ENCODE data around the gene SETDB2.
A peak's percentile ranks its signal among the peaks of the same experiment; 100 is the strongest.

The SETDB2 gene

DNA sequence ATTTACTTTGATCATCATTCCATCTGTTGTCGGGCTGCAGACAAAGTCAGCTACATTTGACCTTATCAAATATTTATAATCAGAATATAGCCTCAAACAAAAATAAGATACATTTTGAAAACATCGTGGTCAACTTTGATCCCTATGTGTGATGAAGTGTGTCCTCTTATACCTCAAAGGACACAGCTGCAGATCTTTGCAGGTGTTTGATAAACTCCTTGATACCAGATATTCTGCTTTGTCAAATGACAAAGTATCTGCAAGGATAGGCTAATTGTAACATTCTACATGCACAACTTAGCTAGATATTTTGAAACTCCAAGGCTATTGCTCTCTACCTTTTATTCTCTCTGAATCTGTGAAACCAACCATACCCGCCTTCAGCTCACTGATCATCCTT, 95.7 kb downstream of the SETDB2 start:
- H3K36me3 ChIP-seq (ENCODE audit: control insufficient read depth, low read length), result peaks cover 51% of the 10 kb centered on the region
- H3K9me2 ChIP-seq (replicated peaks; ENCODE audit: control insufficient read depth, low read length), result no peaks in the 10 kb centered on the region
- H3F3A ChIP-seq (ENCODE audit: control insufficient read depth, insufficient read depth), result peaks cover 3% of the 10 kb centered on the region; the same call in 1 of the 2 replicates
- no peaks in the 10 kb centered on the region for H3K27me3 ChIP-seq (ENCODE audit: control insufficient read depth, low read length)
- H3K9me3 ChIP-seq (ENCODE audit: control insufficient read depth, insufficient read depth, low read length), result no peaks in the 10 kb centered on the region
- H3K79me2 ChIP-seq (ENCODE audit: control insufficient read depth, low read length), result no peaks in the 10 kb centered on the region
- peak overlapping the region; percentile 42 for H3K4me2 ChIP-seq (ENCODE audit: low read length)
- H3K4me1 ChIP-seq (ENCODE audit: control insufficient read depth, low read length), result peaks cover 41% of the 10 kb centered on the region
- peak overlapping the region; percentile 19 for H3K4me3 ChIP-seq (ENCODE audit: low read length)
- H3K27ac ChIP-seq (ENCODE audit: low read depth, low read length), result peak overlapping the region; percentile 49
- H4K20me1 ChIP-seq (ENCODE audit: control insufficient read depth, insufficient read depth, low read depth, low read length), result no peaks in the 10 kb centered on the region
- no peak for TF ChIP-seq EZH2phosphoT487 (IDR thresholded peaks at IDR 0.05; ENCODE audit: borderline replicate concordance, low read length)
- TF ChIP-seq, protein P1, sequence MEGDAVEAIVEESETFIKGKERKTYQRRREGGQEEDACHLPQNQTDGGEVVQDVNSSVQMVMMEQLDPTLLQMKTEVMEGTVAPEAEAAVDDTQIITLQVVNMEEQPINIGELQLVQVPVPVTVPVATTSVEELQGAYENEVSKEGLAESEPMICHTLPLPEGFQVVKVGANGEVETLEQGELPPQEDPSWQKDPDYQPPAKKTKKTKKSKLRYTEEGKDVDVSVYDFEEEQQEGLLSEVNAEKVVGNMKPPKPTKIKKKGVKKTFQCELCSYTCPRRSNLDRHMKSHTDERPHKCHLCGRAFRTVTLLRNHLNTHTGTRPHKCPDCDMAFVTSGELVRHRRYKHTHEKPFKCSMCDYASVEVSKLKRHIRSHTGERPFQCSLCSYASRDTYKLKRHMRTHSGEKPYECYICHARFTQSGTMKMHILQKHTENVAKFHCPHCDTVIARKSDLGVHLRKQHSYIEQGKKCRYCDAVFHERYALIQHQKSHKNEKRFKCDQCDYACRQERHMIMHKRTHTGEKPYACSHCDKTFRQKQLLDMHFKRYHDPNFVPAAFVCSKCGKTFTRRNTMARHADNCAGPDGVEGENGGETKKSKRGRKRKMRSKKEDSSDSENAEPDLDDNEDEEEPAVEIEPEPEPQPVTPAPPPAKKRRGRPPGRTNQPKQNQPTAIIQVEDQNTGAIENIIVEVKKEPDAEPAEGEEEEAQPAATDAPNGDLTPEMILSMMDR (IDR thresholded peaks at IDR 0.05; ENCODE audit: low read depth, low read length, poor library complexity, severe bottlenecking), result no peak

DNA sequence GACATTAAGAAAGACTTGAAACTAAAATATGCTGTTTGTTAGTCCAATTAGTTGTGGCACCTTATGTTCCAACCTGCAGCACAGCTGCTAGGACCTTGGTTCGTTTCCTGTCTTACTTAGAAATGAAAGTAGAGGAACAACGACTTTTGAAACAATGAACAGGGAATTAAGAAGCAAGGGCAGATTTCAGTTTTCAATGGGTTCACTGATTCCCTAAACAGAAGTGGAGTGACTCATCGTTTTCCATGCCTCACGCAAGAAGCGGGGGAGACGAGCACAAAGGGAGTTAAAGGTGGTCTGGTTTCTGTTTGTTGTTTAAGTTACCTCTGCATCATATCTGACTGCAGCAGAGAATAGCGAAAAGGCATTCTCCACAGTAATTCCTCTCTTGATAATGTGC, 96.5 kb downstream of the SETDB2 start:
- peaks cover 41% of the 10 kb centered on the region for H3K4me1 ChIP-seq (ENCODE audit: control insufficient read depth, low read length)
- peak overlapping the region; percentile 49 for H3K27ac ChIP-seq (ENCODE audit: low read depth, low read length)

DNA sequence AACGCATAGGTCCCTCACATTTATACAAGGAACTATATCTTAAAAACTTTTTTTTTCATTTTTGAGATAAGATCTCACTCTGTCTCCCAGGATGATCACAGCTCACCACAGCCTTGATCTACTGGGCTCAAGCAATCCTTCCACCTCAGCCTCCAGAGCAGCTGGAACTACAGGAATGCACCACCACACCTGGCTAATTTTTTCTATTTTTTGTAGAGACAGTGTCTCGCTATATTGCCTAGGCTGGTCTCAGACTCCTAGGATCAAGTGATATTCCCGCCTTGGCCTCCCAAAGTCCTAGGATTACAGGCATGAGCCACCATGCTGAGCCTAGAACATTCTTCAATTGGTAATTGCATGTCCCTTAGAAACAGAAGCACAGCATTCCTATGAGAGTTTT, 99.6 kb downstream of the SETDB2 start:
- no peak overlapping the region for H3K4me3 ChIP-seq (ENCODE audit: low read length)
- H3K27ac ChIP-seq (ENCODE audit: low read depth, low read length), result no peak overlapping the region
- no peaks in the 10 kb centered on the region for H4K20me1 ChIP-seq (ENCODE audit: control insufficient read depth, insufficient read depth, low read depth, low read length)
- H3K9me2 ChIP-seq (replicated peaks; ENCODE audit: control insufficient read depth, low read length), result no peaks in the 10 kb centered on the region
- H3K27me3 ChIP-seq (ENCODE audit: control insufficient read depth, low read length), result no peaks in the 10 kb centered on the region
- TF ChIP-seq, protein P1 (IDR thresholded peaks at IDR 0.05; ENCODE audit: low read depth, low read length, poor library complexity, severe bottlenecking), result no peak
- TF ChIP-seq EZH2phosphoT487 (IDR thresholded peaks at IDR 0.05; ENCODE audit: borderline replicate concordance, low read length), result no peak
- H3K4me1 ChIP-seq (ENCODE audit: control insufficient read depth, low read length), result peaks cover 27% of the 10 kb centered on the region
- no peaks in the 10 kb centered on the region for H3K79me2 ChIP-seq (ENCODE audit: control insufficient read depth, low read length)
- H3F3A ChIP-seq (ENCODE audit: control insufficient read depth, insufficient read depth), result no peaks in the 10 kb centered on the region
- no peak overlapping the region for H3K4me2 ChIP-seq (ENCODE audit: low read length)
- H3K9me3 ChIP-seq (ENCODE audit: control insufficient read depth, insufficient read depth, low read length), result no peaks in the 10 kb centered on the region
- H3K36me3 ChIP-seq (ENCODE audit: control insufficient read depth, low read length), result peaks cover 74% of the 10 kb centered on the region

More for the DNA sequence above, 96.5 kb downstream of the SETDB2 start:
- H3K9me2 ChIP-seq (replicated peaks; ENCODE audit: control insufficient read depth, low read length), result no peaks in the 10 kb centered on the region
- H3K27me3 ChIP-seq (ENCODE audit: control insufficient read depth, low read length), result no peaks in the 10 kb centered on the region
- H3K9me3 ChIP-seq (ENCODE audit: control insufficient read depth, insufficient read depth, low read length), result no peaks in the 10 kb centered on the region
- H3K36me3 ChIP-seq (ENCODE audit: control insufficient read depth, low read length), result peaks cover 53% of the 10 kb centered on the region
- H3K79me2 ChIP-seq (ENCODE audit: control insufficient read depth, low read length), result no peaks in the 10 kb centered on the region
- H3K4me3 ChIP-seq (ENCODE audit: low read length), result peak overlapping the region; percentile 19
- no peaks in the 10 kb centered on the region for H4K20me1 ChIP-seq (ENCODE audit: control insufficient read depth, insufficient read depth, low read depth, low read length)
- peak overlapping the region; percentile 42 for H3K4me2 ChIP-seq (ENCODE audit: low read length)
- H3F3A ChIP-seq (ENCODE audit: control insufficient read depth, insufficient read depth), result peaks cover 3% of the 10 kb centered on the region; the same call in 1 of the 2 replicates
- TF ChIP-seq, protein P1 (IDR thresholded peaks at IDR 0.05; ENCODE audit: low read depth, low read length, poor library complexity, severe bottlenecking), result no peak
- TF ChIP-seq EZH2phosphoT487 (IDR thresholded peaks at IDR 0.05; ENCODE audit: borderline replicate concordance, low read length), result no peak

Measured in DOHH2 (cell line).